Midbrain (tissue), 1 donor: ENCODE measurements around the gene E2F7.

Source experiments
- DNase-seq: peaks from one replicate; lab custom pipeline; 2025; lab: John Stamatoyannopoulos, UW

The E2F7 gene

DNA sequence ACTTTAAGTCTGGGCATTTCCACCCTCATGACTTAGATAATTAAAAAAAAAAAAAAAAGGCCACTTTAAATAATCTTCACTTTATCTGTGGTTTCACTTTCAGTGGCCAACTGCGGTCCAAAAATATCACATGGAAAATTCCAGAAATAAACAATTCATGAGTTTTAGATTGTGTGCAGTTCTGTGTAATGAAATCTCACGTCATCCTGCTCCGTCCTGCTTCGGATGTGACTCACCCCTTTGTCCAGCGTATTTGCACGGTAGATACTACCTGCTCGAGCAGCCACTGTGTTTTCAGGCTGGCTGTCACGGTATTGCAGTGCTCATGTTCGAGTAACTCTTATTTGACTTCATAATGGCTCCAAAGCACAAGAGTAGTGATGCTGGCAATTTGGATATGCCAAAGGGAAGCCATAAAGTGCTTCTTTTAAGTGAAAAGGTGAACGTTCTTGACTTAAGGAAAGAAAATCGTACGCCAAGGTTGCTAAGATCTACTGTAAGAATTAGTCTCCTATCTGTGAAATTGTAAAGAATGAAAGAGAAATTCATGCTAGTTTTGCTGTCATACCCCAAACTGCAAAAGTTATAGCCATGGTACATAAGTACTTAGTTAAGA lies 2.4 kb downstream of the E2F7 start:
- DNase-seq, result no peak

DNA sequence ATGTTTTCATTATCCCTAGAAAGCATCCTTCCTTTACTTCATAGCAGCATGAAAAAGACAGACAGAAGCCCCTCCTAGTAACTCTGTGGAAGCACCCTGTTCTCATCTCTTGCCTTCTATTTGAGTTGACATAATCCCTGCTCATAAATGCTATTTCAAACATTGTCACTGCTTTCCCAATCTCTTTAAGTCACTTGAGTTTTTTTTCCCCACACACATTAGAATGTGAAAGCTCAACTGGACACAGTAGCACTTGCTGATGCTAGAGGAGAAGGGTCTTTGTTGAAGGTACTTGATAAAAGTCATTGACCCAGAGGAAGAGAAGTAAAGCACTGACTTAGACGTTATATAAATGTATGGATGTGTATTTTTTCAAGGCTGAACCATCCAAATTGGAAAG lies 3.0 kb downstream of the E2F7 start:
- DNase-seq, result no peak

DNA sequence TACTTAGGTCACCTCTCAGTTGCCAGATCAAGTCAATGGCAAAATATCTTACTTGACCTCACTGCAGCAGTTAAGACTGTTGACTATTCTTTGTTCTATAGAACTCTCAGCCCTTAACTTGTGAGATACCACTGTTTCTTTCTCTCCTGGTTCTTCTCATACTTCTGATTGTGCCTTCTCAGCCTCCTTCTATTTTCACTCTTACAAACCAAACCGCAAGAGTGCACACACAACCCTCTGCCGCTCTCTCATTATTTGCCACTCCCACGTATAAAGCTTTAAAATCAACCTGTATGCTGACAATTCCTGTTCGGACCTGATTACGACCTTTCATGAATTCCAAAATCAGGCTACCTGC lies 4.5 kb downstream of the E2F7 start:
- DNase-seq, result no peak

DNA sequence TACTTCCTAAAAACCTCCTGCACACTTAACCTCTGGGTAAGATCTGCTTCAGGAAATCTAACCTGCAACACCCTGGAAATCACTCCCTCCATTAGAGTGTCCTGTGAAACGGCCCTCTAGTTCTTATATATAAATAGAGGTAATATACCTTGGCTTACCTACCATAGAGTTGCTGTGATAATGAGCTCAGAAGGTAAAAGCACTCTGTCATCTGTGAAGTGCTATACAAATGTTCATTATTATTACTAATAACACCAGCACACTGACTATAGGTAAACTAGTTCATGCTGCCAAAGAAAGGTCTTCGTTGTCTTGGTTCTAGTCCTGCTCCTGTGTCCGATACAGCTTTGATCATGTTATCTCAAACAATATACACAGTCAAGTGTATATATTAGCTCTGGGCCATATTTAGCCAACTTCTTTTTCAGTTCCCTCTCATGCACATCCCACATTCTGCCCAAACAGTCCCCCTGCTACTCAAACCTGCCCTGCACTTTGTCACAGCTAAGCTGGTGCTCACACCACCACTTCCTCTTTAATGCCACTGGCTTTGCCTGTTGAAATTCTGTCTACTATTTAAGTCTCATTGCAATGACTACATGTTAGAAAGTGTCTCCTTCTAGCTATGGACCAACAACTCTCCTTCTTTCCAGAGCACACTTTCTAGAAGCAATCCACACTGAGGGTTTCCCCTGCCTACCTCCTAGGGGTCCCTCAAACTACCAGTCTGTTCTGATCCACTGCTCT lies 5.1 kb downstream of the E2F7 start:
- no peak for DNase-seq

DNA sequence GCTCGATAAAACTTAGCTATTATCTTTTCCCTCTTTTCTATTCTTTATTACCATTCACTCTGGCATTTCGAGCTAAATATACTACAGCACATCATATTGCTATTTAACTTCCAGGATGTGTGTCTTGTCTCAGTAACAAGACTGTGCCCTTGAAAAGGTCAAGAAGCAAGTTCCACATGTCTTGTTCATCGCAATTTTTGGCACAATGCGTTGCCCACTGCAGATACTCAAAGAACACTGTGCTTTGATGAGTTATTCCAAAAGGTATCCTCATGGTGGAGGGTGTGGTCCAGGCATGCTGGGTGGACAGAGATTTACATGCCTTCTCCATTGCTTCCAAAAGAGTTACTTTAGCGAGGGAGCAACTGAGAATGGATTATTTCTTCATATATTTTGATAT lies 6.6 kb downstream of the E2F7 start:
- no peak for DNase-seq

DNA sequence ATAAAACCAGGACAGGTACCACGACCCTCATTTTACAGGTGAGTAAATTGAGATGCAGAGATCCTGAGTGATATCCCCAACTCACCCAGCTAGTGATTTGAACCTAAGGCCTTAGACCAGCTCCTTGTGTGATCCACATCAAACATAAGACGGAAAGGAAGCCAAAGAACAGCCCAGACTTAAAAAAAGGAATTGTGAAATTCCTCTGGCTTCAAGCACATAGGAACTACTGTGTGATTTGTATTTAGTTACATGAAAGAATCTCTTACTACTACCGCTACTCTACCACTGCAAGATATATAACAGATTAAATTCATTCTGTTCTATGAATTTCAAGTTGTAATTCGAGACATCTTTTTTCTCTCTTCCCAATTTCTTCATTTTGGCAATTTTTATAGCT lies 10.5 kb downstream of the E2F7 start:
- no peak for DNase-seq

DNA sequence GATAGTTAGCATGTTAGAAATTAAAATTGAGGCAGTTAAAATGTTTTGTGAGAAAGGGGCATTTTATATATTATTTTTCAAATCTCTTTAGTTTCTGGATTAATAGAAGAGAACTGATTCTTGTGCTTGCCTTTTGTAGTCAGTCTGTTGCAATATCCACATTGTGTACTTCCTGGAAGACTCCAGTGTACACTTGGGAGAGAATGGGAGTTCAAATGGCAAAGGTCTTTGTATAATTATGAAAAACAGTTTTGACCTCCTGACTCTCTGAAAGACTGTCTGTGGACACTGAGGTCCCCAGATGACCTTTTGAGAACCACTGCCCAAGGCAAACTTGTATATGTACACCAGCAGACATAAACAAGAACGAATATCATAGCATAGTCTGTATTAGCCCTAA lies 12.1 kb downstream of the E2F7 start:
- DNase-seq, result no peak

DNA sequence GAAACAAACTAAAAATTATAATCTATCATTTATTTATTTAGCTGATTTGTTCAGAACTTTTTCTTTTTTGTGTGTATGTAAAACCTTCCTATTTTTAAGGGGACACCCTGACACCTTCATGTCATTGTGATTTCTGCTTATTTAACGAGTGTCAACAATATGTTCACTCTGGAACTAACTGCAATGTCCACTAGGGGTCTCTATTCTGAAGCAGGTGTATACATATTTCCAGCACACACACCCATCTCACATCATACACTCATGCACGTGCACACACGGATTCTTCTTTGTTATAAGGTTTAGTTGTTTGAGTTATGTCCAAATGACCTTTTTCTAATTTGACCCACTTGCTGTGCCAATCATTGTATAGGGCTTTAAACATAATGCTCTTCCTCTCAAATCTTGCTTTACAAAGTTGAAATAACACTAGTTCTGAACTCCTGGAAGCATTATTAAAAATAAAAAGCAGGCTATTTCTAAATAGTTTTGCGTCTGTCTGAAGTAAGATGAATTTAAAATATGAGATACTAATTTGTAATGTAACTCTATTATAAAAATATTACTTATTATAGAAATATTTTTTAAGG lies 15.5 kb downstream of the E2F7 start:
- no peak for DNase-seq

DNA sequence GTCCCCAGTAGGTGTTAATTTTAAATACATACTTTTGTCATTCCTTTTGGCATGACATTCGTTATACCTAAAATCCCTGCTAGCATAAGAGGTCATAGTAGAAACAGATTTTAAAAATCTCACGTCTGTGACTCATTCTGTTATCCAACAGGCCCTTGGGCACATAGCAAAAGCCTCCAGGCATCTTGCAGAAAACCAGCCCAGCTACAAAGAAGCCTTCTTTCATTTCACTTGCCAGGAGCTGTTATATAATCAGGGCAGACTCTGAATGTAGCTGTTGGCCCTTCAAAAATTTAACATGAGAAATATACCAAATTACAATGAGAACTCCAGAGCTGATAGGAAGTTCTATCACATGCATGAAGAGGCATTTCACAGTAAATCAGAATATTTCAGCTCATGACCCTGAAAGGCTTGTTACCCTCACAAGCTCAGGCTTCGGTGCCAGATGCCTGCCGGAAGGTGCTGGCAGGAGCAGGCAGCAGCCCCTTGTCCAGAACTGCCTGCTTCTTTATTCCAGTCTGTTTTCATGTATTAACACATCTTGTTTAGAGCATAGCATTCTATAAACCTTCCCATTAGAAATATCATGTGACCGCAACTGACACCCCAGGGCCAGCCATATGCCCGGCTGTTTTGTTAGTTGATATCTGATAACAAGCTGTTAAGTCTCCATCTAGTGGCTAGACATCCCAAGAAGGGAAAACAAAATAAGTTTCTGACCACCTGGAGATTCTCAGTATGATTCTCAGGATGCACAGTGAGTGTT lies 17.8 kb downstream of the E2F7 start:
- peak; percentile 46 for DNase-seq

DNA sequence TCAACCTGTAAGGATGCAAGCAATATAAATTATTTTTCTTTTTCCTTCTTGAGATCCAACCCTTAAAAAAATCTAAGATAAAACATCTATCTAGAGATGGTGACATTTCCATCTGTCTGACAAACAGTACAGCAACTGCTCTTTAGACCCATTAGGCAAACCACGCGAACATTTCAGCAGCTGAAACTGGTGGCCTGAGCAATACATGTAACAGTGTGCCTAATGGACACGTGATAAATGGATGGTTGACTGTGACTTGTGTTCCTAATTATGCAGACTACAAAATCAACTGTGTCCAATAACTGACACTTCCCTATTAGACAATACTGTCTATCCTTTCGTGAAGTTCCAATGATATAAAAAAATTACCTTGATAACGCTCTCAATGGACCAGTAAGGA lies 18.9 kb downstream of the E2F7 start:
- DNase-seq, result no peak

DNA sequence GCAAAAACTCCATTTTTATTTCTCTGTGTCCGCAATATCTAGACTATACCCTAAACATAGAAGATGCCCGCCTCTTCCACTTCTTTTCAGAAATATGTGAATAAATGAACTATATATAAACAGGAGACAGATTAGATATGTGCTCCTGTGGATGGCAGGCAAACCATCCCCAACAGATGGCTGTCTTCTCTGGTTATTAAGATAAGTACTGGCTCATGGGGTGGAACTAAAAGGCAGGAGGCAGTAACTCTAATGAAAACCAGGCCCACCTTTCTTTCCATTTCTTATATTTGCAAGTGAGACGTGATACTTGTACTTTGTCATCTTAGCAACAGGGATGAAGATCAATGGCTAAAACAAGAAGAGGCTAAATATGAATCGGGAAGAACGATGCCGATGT lies 20.2 kb downstream of the E2F7 start:
- DNase-seq, result no peak

DNA sequence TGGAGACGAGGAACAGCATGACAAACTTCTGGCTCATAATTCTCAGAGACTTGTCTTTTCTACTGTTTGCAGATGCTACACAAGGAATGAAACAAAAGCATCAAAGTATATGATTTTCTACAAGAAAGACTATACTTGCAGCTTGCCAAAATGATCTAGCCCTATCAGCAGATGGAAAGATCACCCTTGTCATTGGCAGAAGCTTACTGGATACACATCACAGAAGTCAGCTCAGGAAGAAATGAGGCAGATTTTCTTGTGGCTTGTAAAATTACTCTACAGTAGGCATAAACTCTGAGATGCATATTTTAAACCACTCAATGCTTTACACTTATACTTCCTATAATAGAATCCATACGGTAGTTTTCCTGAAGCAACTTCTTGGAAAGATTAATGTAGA lies 20.6 kb downstream of the E2F7 start:
- DNase-seq, result no peak

DNA sequence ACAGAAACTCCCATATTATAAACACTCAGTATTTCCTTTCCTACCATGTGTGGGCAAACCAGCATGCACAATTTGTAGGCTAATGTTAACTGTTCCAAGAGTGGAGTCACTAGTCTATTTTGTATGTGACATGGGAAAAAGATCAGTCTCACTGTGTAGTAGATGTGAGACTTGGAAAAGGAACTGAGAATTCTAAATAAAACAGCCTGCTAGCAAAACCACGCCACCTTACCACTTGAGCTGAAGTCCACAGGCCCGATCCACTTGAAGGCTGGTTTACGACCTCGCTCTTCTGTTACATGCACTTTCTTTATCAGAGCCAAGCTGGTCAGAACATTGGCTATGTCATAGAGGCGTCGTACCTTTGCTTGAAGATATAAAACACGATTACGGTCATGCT lies 22.5 kb downstream of the E2F7 start:
- no peak for DNase-seq

DNA sequence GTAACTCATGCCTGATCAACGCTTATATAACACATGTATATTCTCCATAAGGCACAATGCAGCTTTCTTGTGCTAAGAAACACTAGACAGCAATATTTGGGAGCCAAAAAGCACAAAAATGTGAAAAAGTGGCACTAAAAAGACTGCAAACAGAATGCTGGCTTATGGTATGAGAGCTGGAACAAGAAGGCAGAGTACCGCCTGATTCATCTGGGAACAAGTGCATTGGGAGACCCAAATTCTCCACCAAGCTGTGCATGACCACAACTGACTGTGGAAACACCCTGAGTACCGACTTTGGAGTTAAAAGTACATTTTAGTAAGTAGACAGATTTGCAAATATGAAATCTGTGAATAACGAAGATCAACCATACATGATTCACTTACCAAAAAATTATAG lies 25.1 kb downstream of the E2F7 start:
- no peak for DNase-seq

DNA sequence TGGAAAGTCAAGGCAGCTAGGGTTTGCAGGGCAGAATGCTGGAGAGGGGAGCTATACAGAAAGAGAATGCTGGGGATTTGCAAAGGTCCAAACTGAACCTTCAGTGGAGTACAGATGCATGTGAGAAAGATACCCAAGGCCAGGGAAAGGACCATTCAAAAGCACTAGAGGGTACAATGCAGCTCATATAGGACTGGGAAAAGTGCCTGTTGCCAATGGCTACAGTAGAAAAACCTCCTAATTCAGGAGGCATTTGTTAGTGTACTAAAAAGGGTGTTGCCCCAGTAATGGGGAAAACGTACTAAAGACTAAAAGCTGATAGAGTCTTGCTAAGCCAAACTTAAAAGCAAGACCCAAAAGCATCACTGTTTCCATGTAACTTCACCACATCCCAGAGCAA lies 30.1 kb downstream of the E2F7 start:
- DNase-seq, result no peak

DNA sequence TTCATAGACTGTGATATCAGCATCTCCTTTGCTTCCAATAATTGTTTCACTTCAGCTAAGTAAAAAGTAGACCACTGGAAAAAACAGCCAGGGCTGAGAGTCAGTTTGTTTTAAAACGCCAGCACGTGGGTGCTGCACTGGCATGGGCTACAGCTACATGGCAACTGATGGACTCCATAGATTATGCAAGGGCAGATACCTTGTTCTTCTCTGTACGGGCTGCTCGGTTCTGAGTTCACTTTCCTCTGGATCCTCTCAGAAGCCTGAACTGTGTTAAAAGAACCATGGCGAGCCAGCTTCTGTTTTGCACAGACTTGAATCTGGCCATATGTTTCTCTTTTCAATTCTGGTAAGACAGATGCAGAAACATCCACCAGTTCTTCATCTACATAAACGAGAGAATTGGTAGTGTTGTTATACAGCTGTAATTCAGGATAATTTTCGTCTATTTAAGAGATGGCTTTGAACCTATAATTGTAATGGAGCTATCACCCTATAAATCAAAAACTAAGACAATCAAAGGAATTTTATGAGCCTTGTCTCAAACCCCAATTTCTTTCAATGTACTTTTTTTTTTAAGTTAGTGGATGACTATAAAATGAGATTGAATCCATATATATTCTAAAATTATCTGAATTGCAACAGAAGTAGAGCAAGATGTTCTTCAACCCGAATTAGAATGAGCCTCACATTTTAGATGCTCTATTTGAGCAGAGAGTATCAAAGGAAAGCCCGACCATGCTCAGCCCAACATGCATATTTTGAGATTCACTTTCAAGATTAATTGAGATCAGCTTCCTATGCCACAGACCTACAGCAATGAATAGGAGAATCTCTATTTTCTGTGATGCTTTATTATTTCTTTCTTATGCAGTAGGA lies 31.5 kb downstream of the E2F7 start:
- DNase-seq, result no peak

DNA sequence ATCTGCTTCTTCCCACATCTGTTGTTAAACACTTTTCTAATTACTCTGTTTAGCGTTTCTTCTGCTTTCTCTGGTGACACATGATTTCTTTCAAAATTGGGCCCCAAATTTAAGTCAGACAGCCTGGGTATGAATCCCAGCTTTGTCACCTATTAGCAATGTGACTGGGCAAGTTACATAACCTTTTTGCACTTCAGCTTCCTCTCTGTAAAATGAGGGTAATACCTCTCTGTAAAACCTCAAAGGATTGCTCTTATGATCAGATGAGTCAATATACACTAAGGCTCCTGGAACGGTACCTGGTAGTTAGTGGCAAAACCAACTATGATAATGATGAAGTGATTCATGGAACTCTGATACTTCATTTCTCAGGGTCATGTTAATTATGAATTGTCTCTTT lies 33.0 kb downstream of the E2F7 start:
- DNase-seq, result no peak

DNA sequence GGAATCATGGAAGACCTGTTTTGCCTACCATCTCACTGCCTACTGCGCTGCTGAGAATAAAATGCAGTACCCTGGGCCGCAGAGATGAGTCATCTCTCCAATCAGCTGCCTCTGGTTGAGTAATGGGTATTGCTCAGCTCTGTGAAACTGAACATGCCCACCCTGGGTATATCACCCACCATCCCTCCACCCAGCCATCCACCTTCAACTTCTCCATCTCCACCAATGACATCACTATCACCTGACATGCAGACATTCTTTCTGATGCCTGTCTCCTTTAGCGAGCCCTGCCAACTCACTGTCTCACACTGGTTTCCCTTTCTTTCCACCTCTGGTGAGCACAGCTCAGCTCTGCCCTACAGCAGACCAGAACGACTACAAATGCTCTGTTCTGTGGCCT lies 33.6 kb downstream of the E2F7 start:
- no peak for DNase-seq

DNA sequence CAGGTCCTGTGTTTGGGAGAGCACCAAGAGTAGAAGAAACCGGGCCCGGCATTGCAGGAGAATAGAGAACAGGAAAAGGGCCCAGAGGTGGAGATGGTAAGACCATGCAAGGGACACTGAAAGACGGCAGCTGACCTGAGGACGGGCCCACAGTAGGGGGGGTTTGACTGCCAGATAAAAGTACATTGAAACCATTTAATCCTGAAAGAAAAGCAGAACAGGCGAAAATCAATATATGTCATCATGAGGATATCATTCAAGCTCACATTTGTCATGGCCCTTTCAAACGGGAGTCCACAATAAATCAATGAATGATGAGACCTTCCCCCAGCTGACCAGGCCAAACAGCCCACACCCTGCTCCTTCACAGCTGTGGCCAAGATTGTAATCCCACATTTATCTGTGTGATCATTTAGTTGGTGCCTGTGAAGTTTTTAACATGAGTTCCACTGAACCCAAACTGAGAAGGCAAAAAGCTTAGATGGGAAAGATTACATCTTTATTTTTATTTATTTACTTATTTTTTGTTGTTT lies 39.5 kb downstream of the E2F7 start:
- DNase-seq, result no peak

DNA sequence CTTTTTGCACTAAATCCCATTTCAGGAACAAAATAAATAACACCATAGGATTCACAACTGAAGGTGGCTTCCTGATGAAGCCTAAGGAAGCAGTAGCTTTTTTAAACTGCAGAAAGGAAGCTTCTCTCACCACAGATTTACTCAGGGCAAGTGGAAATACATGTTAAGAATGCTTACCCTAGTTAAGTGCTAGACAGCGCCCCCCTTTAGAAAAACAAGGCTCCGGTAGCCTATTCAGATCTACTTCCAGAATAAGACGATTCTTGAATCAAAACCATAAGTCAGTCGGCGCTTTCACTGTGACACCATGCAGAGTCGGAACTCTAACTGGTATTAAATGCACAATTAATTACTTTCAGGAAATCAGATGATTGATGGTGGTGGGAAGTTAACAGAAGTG lies 41.9 kb downstream of the E2F7 start:
- DNase-seq, result no peak

DNA sequence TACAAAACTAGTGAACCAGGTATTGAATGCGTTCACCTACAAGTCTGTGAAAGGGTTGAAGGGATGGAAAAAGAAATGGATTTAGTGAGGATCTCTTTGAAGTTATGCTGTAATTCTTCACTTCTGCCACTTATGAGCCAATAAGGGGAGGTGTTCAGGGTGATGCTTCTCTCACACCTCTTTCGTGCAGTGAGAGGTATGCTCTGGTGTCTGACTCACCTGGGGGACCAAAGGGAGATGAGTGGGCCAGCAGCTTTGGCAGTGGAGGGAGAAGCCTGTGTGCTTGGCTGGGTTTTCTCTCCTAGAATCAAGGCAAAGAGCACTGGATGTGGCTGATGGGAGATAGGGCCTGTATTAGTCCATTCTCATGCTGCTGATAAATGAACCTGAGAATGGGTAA lies 45.4 kb downstream of the E2F7 start:
- DNase-seq, result no peak

DNA sequence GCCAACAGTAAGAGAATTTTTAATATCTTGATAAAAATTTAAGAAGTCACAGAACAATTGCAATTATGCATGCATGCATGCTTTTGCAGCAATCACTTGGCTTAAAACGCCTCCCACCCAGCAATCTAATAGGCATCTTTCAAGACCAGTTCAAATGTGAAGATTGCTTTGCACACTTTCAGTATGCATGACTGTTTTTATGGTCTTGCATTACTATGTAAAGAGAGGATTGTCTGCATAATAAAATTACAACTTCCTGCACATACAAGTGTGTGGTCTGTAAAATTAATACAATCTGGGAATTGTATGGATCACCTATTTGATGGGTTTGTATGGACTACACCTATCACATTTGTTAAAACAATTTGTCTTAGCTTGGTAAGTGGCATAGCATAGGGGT lies 48.8 kb downstream of the E2F7 start:
- no peak for DNase-seq
